ENCODE results near the gene BAAT.
"Not testable (repeated sequence)": the region's sequence is repeated elsewhere in the genome, so short reads cannot be mapped to it uniquely, and the experiment has no call there.

Gene BAAT

DNA sequence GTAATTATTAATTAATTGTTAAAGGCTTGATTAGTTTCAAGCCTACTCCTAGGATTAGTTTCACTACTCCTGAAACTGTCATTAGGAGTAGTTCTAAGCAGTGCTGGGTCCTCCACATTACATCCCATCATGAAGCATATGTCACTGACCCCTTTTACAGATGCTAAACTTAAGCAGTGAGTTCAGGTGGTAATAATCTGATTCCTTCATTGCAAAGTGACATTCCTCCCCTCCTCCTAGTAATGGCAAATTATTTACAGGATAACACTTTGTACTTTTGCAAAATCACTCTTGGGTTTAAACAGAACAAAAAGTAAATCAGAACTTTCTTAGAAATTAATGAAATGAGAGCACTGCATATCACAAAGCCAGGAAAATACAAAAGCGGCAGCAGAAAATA lies 52.4 kb downstream of the BAAT start:
- H3K9me3 Mint-ChIP-seq: peaks cover 2 to 4% of the 10 kb centered on the region in 2 donors
- H3K27ac Mint-ChIP-seq: no peak overlapping the region
- H3K27me3 Mint-ChIP-seq: peaks cover 5 to 19% of the 10 kb centered on the region in 2 donors
- no peaks in the 10 kb centered on the region for H3K4me1 Mint-ChIP-seq
- ATAC-seq (replicated peaks): no peak
- H3K36me3 Mint-ChIP-seq: no peaks in the 10 kb centered on the region
- H3K4me3 Mint-ChIP-seq: no peak overlapping the region
- no peak for DNase-seq

DNA sequence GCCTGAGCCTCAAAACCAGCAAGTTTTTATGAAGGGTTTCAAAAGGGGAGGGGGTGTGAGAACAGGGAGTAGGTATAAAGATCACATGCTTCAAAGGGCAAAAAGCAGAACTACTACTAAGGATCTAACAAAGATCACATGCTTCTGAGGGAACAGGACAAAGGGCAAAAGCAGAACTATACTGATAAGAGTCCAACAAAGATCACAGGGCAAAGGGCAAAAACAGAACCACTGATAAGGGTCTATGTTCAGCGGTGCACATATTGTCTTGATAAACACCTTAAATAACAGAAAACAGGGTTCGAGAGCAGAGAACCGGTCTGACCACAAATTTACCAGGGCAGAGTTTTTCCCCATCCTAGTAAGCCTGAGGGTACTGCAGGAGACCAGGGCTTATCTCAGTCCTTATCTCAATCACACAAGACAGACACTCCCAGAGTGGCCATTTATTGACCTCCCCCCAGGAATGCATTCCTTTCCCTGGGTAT lies 57.3 kb downstream of the BAAT start:
- H3K4me1 Mint-ChIP-seq; DNase-seq; ATAC-seq (replicated peaks); H3K9me3 Mint-ChIP-seq; H3K4me3 Mint-ChIP-seq; H3K36me3 Mint-ChIP-seq; H3K27ac Mint-ChIP-seq: not testable (repeated sequence)
- H3K27me3 Mint-ChIP-seq: peaks cover 10 to 17% of the 10 kb centered on the region in 2 donors

DNA sequence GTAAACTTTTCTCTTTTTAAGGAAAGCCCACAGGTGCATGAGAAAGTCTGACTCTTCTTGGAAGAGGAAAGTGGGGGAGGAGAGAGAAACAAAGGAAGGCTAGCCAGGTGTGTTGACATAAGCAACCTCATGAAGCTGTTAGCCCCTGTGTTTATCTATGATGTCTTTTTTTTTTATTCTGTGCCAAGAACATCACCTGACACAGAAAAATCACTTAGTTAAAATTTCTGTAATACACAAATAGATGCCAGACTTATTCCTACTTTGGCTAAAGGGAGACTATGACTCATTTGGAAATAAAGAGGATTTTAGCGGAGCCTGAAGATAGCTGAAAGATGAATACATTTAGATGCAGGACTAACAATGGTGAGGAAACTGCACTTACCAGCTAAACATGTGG lies 58.3 kb downstream of the BAAT start:
- peaks cover 10 to 17% of the 10 kb centered on the region in 2 donors for H3K27me3 Mint-ChIP-seq

DNA sequence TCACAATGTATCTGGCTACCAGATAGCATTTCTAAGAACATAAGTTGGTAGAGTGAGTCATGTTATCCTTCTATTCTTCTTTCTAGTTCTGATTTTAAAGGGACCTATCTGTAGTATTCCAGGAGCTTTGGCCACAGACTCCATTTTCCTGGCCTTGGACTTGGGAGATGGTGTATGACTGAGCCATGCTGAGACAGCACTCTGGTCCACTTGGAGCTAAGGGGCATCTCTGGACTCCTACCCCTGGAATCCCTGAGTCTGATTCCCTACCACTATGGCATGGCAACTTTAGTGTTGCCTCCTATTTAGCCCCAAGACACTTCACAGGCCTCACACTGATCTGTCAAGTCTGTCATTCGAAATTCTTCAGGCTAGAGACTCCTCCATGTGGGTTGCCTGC lies 58.8 kb downstream of the BAAT start:
- ATAC-seq (replicated peaks) (no peak), DNase-seq (no peak)
- Mint-ChIP-seq H3K27me3 (peaks cover 12 to 21% of the 10 kb centered on the region in 2 donors), H3K36me3 (no peaks in the 10 kb centered on the region), H3K4me1 (no peaks in the 10 kb centered on the region), H3K9me3 (peaks cover 6 to 7% of the 10 kb centered on the region in 2 donors), H3K27ac (no peak overlapping the region), H3K4me3 (no peak overlapping the region)

More for the DNA sequence above, 58.3 kb downstream of the BAAT start:
- Mint-ChIP-seq H3K36me3 (no peaks in the 10 kb centered on the region), H3K4me3 (no peak overlapping the region), H3K27ac (no peak overlapping the region), H3K9me3 (peaks cover 6 to 7% of the 10 kb centered on the region in 2 donors), H3K4me1 (no peaks in the 10 kb centered on the region)
- DNase-seq: no peak
- no peak for ATAC-seq (replicated peaks)

DNA sequence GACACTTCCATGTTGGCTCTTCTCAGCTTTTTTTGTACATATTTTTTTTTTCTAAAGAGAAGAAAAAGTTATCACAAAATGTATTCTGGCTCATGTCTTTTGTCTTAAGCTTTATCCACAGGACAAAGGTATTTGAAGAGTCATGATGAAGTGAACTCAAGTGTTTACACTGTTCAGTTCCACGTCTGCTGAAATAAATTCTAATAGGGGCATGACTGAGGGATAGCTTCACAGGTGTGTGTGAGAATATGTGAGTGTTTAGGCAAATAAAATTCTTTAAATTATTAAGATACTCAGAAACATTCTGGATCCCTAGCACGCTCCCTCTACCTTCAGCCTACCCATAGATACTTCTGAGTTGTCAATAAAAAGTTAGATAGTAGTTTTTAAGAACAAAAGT lies 59.8 kb downstream of the BAAT start:
- Mint-ChIP-seq H3K9me3 (peaks cover 6 to 7% of the 10 kb centered on the region in 2 donors), H3K4me1 (no peaks in the 10 kb centered on the region), H3K27me3 (peaks cover 16% of the 10 kb centered on the region in 2 donors), H3K36me3 (no peaks in the 10 kb centered on the region), H3K4me3 (no peak overlapping the region), H3K27ac (no peak overlapping the region)
- DNase-seq (no peak), ATAC-seq (replicated peaks) (no peak)

DNA sequence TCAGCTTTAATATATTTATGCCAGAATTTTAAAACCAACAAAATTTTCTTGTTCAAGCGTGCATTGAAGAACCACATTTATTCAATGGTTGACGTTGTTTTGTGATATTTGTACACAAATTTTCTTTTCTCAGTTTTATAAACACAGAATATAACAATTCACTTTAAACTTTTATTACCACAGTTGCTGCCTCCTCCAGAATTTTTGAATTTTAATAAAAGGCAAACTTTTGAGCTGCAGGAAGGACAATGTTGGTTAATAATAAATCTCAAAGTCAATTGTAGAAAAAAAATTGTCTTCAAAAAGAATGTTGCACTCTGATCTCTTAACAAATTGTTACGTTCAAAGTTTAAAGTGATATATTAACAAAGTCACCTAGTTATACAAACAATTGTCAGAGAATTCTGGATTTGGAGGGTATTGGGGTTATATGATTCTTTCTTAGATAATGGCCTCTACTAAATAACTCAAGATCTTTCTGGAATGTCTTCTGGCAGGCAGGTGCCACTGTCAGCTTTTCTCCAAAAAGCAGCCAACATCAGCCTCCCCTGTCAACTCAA lies 60.5 kb downstream of the BAAT start:
- ATAC-seq (replicated peaks) (no peak), DNase-seq (no peak)
- H3K27me3 Mint-ChIP-seq: peaks cover 13 to 21% of the 10 kb centered on the region in 2 donors
- H3K27ac Mint-ChIP-seq: no peak overlapping the region
- H3K9me3 Mint-ChIP-seq: peaks cover 6 to 7% of the 10 kb centered on the region in 2 donors
- H3K4me1 Mint-ChIP-seq: no peaks in the 10 kb centered on the region
- H3K36me3 Mint-ChIP-seq: no peaks in the 10 kb centered on the region
- no peak overlapping the region for H3K4me3 Mint-ChIP-seq

DNA sequence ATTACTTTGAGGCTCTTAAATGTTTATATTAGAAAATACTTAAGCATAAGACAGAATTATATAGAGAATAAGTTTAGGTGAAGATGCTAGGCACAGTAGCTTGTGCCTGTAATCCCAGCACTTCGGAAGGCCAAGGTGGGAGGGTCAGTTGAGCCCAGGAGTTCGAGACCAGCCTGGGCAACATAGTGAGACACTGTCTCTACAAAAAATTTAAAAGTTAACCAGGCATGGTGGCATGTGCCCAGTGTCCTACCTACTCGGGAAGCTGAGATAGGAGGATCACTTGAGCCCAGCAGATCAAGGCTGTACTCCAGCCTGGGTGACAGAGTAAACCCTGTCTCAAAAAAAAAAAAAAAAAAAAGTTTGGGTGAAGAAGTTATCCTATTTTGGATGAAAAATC lies 61.7 kb downstream of the BAAT start:
- H3K27ac Mint-ChIP-seq: no peak overlapping the region
- DNase-seq (no peak), ATAC-seq (replicated peaks) (no peak)
- H3K4me1 Mint-ChIP-seq: no peaks in the 10 kb centered on the region
- peaks cover 18 to 21% of the 10 kb centered on the region in 2 donors for H3K27me3 Mint-ChIP-seq
- H3K4me3 Mint-ChIP-seq: no peak overlapping the region
- H3K36me3 Mint-ChIP-seq: no peaks in the 10 kb centered on the region
- H3K9me3 Mint-ChIP-seq: peaks cover 6 to 7% of the 10 kb centered on the region in 2 donors

DNA sequence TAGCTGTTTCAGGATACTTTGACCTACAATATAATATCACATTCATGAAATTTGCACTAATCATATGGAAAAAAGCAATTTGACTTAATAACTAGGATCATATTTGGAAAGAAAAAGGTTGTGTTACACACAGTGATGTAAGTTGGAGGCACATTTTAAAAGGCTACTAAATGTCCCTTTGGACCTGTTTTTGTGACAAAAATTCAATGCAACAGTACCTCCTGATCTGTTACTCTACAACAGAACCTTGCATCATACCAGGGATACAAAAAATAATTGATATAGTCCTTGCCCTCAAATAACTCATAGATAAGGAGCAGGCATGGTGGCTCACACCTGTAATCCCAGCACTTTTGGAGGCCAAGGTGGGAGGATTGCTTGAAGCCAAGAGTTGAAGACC lies 67.1 kb downstream of the BAAT start:
- H3K27me3 Mint-ChIP-seq: peaks cover 19 to 20% of the 10 kb centered on the region in 2 donors
- no peak for ATAC-seq (replicated peaks)
- H3K4me1 Mint-ChIP-seq: no peaks in the 10 kb centered on the region
- no peaks in the 10 kb centered on the region for H3K9me3 Mint-ChIP-seq
- no peak overlapping the region for H3K4me3 Mint-ChIP-seq
- H3K36me3 Mint-ChIP-seq: no peaks in the 10 kb centered on the region
- no peak overlapping the region for H3K27ac Mint-ChIP-seq
- DNase-seq: no peak

DNA sequence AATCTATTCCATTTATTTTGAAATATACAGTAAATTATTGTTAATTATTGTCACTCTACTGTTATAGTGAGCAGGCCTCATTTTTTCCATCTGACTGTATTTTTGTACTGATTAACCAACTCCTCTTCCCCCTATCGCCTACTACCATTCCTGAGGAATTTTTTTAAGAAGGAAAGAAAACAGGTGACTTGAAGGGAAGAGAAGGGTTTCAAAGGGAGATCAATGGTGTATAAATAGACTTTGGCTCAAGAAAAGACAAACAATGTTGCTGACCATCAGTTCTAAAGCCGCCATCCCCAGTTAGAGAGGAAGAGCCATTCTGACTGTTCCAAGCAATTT lies 69.7 kb downstream of the BAAT start:
- Mint-ChIP-seq H3K36me3 (no peaks in the 10 kb centered on the region), H3K4me3 (no peak overlapping the region), H3K4me1 (no peaks in the 10 kb centered on the region), H3K27ac (no peak overlapping the region), H3K9me3 (no peaks in the 10 kb centered on the region), H3K27me3 (peaks cover 15 to 16% of the 10 kb centered on the region in 2 donors)
- ATAC-seq (replicated peaks) (no peak), DNase-seq (no peak)

DNA sequence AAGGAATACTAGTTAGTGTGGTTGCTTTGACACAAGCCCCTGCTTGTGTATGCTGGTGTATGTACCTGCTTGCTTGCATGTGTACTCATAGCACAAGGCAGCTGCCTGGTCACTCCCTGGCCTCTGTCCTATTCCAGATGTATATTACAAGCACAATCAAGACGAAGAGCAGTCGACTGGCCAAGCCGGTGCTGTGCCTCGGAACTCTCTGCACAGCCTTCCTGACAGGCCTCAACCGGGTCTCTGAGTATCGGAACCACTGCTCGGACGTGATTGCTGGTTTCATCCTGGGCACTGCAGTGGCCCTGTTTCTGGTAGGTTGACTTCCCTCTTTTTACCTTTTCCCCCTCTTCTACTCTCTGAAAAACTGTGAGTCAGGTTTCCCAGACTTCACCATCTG lies 72.1 kb downstream of the BAAT start:
- peaks cover 15 to 16% of the 10 kb centered on the region in 2 donors for H3K27me3 Mint-ChIP-seq
- no peaks in the 10 kb centered on the region for H3K4me1 Mint-ChIP-seq
- no peaks in the 10 kb centered on the region for H3K36me3 Mint-ChIP-seq
- ATAC-seq (replicated peaks) (no peak), DNase-seq (no peak)
- H3K27ac Mint-ChIP-seq: no peak overlapping the region
- H3K9me3 Mint-ChIP-seq: no peaks in the 10 kb centered on the region
- no peak overlapping the region for H3K4me3 Mint-ChIP-seq

DNA sequence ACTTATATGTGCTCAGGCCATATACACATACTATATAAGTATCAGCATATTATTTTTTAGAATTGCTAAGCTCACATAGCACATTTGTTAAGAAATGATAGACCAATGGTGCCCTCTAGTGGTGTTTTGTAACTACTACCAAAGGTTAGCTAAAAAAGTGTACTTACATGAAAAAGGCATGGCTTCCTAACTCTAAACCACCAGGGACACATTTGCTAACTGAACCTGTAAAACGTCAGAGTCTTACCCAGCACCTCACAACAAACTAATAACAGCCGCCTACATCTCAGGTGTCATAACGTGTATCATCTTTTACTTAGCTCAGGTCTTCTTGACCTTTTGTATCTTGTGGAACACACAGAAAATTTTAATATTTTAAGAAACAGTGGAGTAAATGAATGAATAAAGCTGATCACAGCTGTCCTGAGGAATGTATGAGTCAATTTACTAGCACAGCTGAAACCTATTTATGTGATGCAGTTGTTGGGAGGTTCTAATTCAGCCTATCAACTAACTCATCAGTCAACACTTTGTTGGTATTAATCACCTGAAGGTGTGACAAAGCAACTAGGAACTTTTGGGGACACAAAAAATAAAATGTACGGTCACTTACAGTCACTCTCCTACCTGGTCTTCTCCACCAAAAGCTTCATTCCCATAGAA lies 72.9 kb downstream of the BAAT start:
- Mint-ChIP-seq H3K9me3 (no peaks in the 10 kb centered on the region), H3K27ac (no peak overlapping the region), H3K4me1 (no peaks in the 10 kb centered on the region), H3K36me3 (no peaks in the 10 kb centered on the region), H3K27me3 (peaks cover 15 to 16% of the 10 kb centered on the region in 2 donors), H3K4me3 (no peak overlapping the region)
- DNase-seq: no peak
- peak; percentile 72 to 85 for ATAC-seq (replicated peaks)

DNA sequence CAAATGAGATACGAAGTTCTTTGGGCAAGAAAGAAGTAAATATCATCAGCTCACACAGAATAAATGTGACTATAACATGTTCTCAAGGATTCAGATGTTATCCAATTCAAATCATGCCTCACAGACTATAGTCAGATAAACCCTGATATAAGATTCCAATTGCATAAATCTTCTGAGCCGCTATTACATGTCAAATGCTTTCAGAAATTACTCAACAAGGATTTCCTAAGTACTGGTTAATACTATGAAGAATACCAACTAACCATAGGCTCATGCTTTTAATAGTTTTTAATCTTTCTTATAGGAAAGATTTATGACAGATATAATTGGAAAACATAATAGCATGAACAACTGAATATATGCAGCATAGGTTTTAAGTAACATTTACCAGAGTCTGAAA lies 73.6 kb downstream of the BAAT start:
- Mint-ChIP-seq H3K36me3 (no peaks in the 10 kb centered on the region), H3K4me1 (no peaks in the 10 kb centered on the region), H3K4me3 (no peak overlapping the region), H3K9me3 (no peaks in the 10 kb centered on the region), H3K27ac (no peak overlapping the region), H3K27me3 (peaks cover 16 to 17% of the 10 kb centered on the region in 2 donors)
- DNase-seq: no peak
- no peak for ATAC-seq (replicated peaks)

All from stimulated activated naive B cell treated with anti-CD40 and anti-IgM and Interleukin-4, amounts not matched to agents 10 μg/mL and 1 μg/mL and 100 μg/mL, for 72 hours (primary cell).